Fibroblast of lung (primary cell): ENCODE measurements around the gene EXOC6. TPM values are rescaled to one million over a fixed set of nuclear protein-coding genes. Genes with fewer than 3 reads are reported as not detected.

Experiments used
- DNase-seq, 2 donors: peaks; one replicate each; pipeline versions ENCODE4 v3.0.0 to v3.0.0-alpha.2; 2010; ENCODE audit warnings: low read depth in 2 of 2
- H2AFZ ChIP-seq: 2 replicates; pipeline ENCODE4 v1.5.1; 2012; ENCODE audit warnings: low read length, control low read depth, inconsistent platforms
- H3K27ac ChIP-seq: 2 replicates; pipeline ENCODE4 v1.5.1; 2011; ENCODE audit warnings: low read length, control low read depth; ENCODE audit not compliant: insufficient read depth
- H3K27me3 ChIP-seq: 2 replicates; pipeline ENCODE4 v1.5.1; 2011; ENCODE audit warnings: mild to moderate bottlenecking, low read length; ENCODE audit not compliant: control insufficient read depth, insufficient read depth
- H3K36me3 ChIP-seq: 2 replicates; pipeline ENCODE4 v1.5.1; 2011; ENCODE audit warnings: low read length; ENCODE audit not compliant: control insufficient read depth, insufficient read depth
- H3K4me1 ChIP-seq: 2 replicates; pipeline ENCODE4 v1.5.1; 2011; ENCODE audit warnings: low read length; ENCODE audit not compliant: control insufficient read depth, insufficient read depth; ENCODE audit errors: extremely low read depth
- H3K4me2 ChIP-seq: 2 replicates; pipeline ENCODE4 v1.5.1; 2011; ENCODE audit warnings: low read length, control low read depth; ENCODE audit not compliant: insufficient read depth; ENCODE audit errors: extremely low read depth
- H3K4me3 ChIP-seq, 4 experiments: fragments of 200-600 bp in 1 of 4; sonication (generic) in 1 of 4; replicated peaks in 1 of 4; 2 replicates each; pipeline ENCODE4 v1.5.1; 2011 to 2016; ENCODE audit warnings: low read length in 4 of 4, low read depth in 3 of 4, mild to moderate bottlenecking in 3 of 4, control low read depth in 2 of 4, inconsistent platforms in 1 of 4, mixed read lengths in 1 of 4; ENCODE audit not compliant: insufficient read depth in 1 of 4; ENCODE audit errors: control extremely low read depth in 1 of 4
- H3K79me2 ChIP-seq: 2 replicates; pipeline ENCODE4 v1.5.1; 2012; ENCODE audit warnings: mild to moderate bottlenecking, low read length, inconsistent platforms; ENCODE audit not compliant: control insufficient read depth, insufficient read depth
- H3K9ac ChIP-seq: 2 replicates; pipeline ENCODE4 v1.5.1; 2011; ENCODE audit warnings: mild to moderate bottlenecking, low read length, control low read depth; ENCODE audit not compliant: insufficient read depth
- H3K9me3 ChIP-seq: 2 replicates; pipeline ENCODE4 v1.5.1; 2012; ENCODE audit warnings: low read depth, low read length; ENCODE audit not compliant: control insufficient read depth, insufficient read depth
- H4K20me1 ChIP-seq: 2 replicates; pipeline ENCODE4 v1.5.1; 2011; ENCODE audit warnings: low read length; ENCODE audit not compliant: control insufficient read depth, insufficient read depth; ENCODE audit errors: extremely low read depth
- CTCF ChIP-seq, 2 donors: IDR thresholded peaks in 1 of 2; conservative IDR thresholded peaks in 1 of 2; 1 replicate in 1 of 2; 2 replicates in 1 of 2; pipeline ENCODE4 v1.5.1; 2011 to 2012; ENCODE audit warnings: low read length in 2 of 2, control low read depth in 1 of 2, inconsistent platforms in 1 of 2, low read depth in 1 of 2, mild to moderate bottlenecking in 1 of 2
- EZH2 ChIP-seq: IDR thresholded peaks from 2 replicates; pipeline ENCODE4 v1.5.1; 2012; ENCODE audit warnings: low read length, control low read depth, mild to moderate bottlenecking; ENCODE audit errors: missing control alignments
- polyA plus RNA-seq, 2 donors: library from polyadenylated mRNA; depleted of rRNA in 1 of 2; stranded (reverse) in 1 of 2; unstranded in 1 of 2; fragments of >200 nt; gene quantifications; 2 replicates each; pipeline ENCODE4 v1.2.1, GENCODE V29; 2011 to 2012; ENCODE audit warnings: missing spikeins in 1 of 2
- total RNA-seq: library from RNA; depleted of rRNA; stranded (reverse); fragments of >200 nt; gene quantifications from 2 replicates; pipeline ENCODE4 v1.2.1, GENCODE V29; 2014

Gene EXOC6
- total and polyA plus RNA-seq, 2 donors (not counting 1 experiment from before 2014, with no cell fraction given), result 6.2 to 9.2 TPM

DNA sequence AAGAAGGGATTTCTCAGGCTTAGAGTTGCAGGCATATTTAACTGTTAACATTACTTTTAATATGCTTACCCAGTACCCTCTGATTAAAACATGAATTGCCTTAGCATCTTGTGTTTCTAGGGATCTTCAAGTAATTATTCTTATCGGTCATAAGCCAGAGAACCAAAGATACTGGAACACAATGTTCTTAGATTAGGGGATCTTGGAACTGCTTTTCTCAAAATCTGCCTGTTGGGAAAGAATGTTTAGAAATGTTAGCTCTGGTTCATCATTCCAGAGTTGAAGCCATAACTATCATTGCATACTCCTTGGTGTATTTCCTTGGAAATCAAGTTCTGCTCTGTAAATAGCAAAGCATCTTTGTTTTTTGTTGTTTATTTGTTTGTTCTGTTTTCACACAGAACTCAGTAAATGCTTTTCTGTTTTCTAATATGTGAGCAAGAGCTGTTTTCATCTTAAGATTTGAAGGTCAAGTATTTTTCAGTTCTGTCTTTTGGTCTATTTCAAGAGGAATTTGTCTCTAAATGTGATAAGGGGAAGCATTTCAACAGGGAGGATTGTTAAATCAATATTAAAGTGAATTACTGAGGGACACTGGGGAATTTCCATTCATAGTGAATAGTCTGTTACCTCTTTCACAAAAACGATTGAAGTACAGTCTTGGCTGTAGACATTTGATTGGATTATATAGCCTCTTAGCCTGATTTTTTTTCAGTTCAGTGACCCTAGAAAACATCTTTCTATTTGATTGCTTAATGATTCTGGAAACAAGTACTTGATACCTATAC lies 109.1 kb downstream of the EXOC6 start:
- Histone ChIP-seq H3K4me2 (no peak overlapping the region), H3K27ac (no peak overlapping the region), H3K4me1 (no peaks in the 10 kb centered on the region), H3K9ac (no peak overlapping the region), H3K36me3 (no peaks in the 10 kb centered on the region), H3K27me3 (no peaks in the 10 kb centered on the region), H3K4me3 (no peak overlapping the region), H4K20me1 (no peaks in the 10 kb centered on the region), H3K9me3 (no peaks in the 10 kb centered on the region), H3K79me2 (no peaks in the 10 kb centered on the region), H2AFZ (no peak overlapping the region)
- DNase-seq, result no peak
- TF ChIP-seq EZH2, result no peak
- TF ChIP-seq CTCF (conservative IDR thresholded peaks at IDR 0.05 in 1 of 2, IDR thresholded peaks at IDR 0.05 in 1 of 2; ENCODE audit: low read depth in 1 of 2, low read length in 2 of 2), result no peak

DNA sequence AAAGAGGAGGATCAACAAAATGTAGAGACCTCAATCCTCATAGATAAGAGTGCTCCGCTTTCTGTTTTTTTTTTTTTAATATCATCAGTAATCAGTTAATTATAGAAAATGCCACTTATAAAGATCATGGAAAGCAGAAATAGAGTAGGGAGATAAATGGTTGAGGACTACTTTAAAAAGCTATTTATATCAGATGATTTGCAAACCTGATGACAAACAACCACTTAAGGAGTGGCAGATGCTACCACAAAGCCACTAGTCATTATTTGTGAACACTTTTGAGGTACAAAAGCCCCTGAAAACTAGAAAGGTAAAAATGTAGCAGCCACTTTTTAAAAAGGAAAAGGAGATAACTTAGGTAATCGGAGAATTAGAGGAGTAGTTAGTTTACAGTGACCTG lies 113.3 kb downstream of the EXOC6 start:
- no peaks in the 10 kb centered on the region for H3K27me3 ChIP-seq
- peaks cover 8% of the 10 kb centered on the region for H3K4me1 ChIP-seq
- no peaks in the 10 kb centered on the region for H3K9me3 ChIP-seq
- H3K27ac ChIP-seq, result no peak overlapping the region
- no peak overlapping the region for H2AFZ ChIP-seq
- no peaks in the 10 kb centered on the region for H3K79me2 ChIP-seq
- no peak for DNase-seq
- no peaks in the 10 kb centered on the region for H3K36me3 ChIP-seq
- H3K9ac ChIP-seq, result no peak overlapping the region
- H3K4me2 ChIP-seq, result no peak overlapping the region
- TF ChIP-seq CTCF (conservative IDR thresholded peaks at IDR 0.05 in 1 of 2, IDR thresholded peaks at IDR 0.05 in 1 of 2; ENCODE audit: low read depth in 1 of 2, low read length in 2 of 2), result no peak
- TF ChIP-seq EZH2, result no peak
- H4K20me1 ChIP-seq, result no peaks in the 10 kb centered on the region
- no peak overlapping the region for H3K4me3 ChIP-seq

DNA sequence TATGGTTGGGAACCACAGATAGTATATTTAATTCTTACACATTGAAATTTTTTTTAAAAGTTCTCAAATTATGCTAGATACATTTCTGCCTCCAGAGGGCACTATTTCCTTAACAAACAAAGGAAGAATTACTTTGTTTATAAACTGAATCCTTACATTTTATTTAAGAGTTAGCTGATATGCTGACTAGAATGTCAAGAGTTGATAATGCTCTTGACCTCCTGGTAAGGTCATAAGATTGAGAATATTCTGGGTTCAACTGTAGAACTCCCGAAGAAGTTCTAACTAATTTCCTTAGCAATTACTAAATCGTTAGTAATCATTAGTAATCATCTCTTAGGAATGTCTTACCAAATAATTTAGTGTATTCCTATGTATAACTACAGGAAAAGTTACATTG lies 117.0 kb downstream of the EXOC6 start:
- no peaks in the 10 kb centered on the region for H3K79me2 ChIP-seq
- H3K36me3 ChIP-seq, result no peaks in the 10 kb centered on the region
- peak; percentile 51 to 80 for DNase-seq
- no peak overlapping the region for H3K27ac ChIP-seq
- H3K9me3 ChIP-seq, result no peaks in the 10 kb centered on the region
- H2AFZ ChIP-seq, result no peak overlapping the region
- H3K27me3 ChIP-seq, result no peaks in the 10 kb centered on the region
- H3K4me2 ChIP-seq, result peak overlapping the region; percentile 82
- peak in 1 of 2 donors; percentile 49 for TF ChIP-seq CTCF (conservative IDR thresholded peaks at IDR 0.05 in 1 of 2, IDR thresholded peaks at IDR 0.05 in 1 of 2; ENCODE audit: low read depth in 1 of 2, low read length in 2 of 2)
- TF ChIP-seq EZH2, result no peak
- peak overlapping the region in 3 of 4 experiments; percentile 23 to 53 (median 29) for H3K4me3 ChIP-seq
- H4K20me1 ChIP-seq, result no peaks in the 10 kb centered on the region
- no peak overlapping the region for H3K9ac ChIP-seq
- H3K4me1 ChIP-seq, result peaks cover 11% of the 10 kb centered on the region
